Parathyroid adenoma (tissue), 2 donors: ENCODE results near the gene TRAPPC2L.
"Not testable (repeated sequence)": the region's sequence is repeated elsewhere in the genome, so short reads cannot be mapped to it uniquely, and the experiment has no call there.

ENCODE experiments used
- H2AFZ ChIP-seq: fragments of 300-600 bp; sonication (generic); one replicate; pipeline ENCODE4 v1.7.0; 2017; ENCODE audit warnings: antibody characterized with exemption, mild to moderate bottlenecking
- H3K27ac ChIP-seq: fragments of 300-600 bp; sonication (generic); one replicate; pipeline ENCODE4 v1.7.0; 2017
- H3K27me3 ChIP-seq: fragments of 300-600 bp; sonication (generic); one replicate; pipeline ENCODE4 v1.7.0; 2017; ENCODE audit warnings: low read length; ENCODE audit not compliant: control insufficient read depth, insufficient read depth
- H3K36me3 ChIP-seq: fragments of 300-600 bp; sonication (generic); one replicate; pipeline ENCODE4 v1.7.0; 2017; ENCODE audit warnings: low read length; ENCODE audit not compliant: control insufficient read depth, insufficient read depth
- H3K4me1 ChIP-seq: fragments of 300-600 bp; sonication (generic); one replicate; pipeline ENCODE4 v1.7.0; 2017; ENCODE audit warnings: control low read depth
- H3K4me2 ChIP-seq: fragments of 300-600 bp; sonication (generic); one replicate; pipeline ENCODE4 v1.7.0; 2017; ENCODE audit warnings: low read length
- H3K4me3 ChIP-seq: fragments of 300-600 bp; sonication (generic); one replicate; pipeline ENCODE4 v1.7.0; 2017; ENCODE audit warnings: low read depth, low read length
- H3K79me2 ChIP-seq: fragments of 300-600 bp; sonication (generic); one replicate; pipeline ENCODE4 v1.7.0; 2017; ENCODE audit warnings: control low read depth
- H3K9ac ChIP-seq: fragments of 300-600 bp; sonication (generic); one replicate; pipeline ENCODE4 v1.7.0; 2017; ENCODE audit warnings: mild to moderate bottlenecking
- H3K9me3 ChIP-seq: fragments of 300-600 bp; sonication (generic); one replicate; pipeline ENCODE4 v1.7.0; 2017; ENCODE audit warnings: low read length; ENCODE audit not compliant: control insufficient read depth
- CTCF ChIP-seq: fragments of 300-600 bp; sonication (generic); IDR thresholded peaks from one replicate; pipeline ENCODE4 v1.7.0; 2017; ENCODE audit warnings: antibody characterized with exemption, mild to moderate bottlenecking
- donor health status: primary hyperparathyroidism.

The TRAPPC2L gene

DNA sequence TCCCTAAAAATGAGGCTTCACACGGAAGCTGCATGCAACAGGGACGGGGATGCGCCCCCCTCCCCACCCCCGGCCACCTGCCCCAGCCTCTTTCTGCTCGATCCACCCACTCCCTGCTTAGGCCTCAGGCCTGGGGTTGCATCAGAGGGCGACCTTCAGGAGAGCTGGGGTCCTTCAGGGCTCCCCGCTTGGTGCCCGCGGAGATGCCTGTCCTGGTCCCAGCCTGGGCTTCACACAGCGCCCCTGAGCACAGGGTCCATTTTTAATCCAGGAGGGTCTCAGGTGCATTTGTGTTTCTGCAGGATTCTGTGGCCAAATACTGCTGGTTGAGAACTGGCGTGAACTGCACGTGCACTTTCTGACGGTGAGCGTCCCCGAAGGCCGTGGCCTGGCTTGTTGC is 37.8 kb upstream of the TRAPPC2L start:
- Histone ChIP-seq H3K36me3 (no peaks in the 10 kb centered on the region), H3K4me1 (no peaks in the 10 kb centered on the region), H3K79me2 (no peaks in the 10 kb centered on the region), H3K4me3 (no peak overlapping the region), H3K27me3 (no peaks in the 10 kb centered on the region), H2AFZ (no peak overlapping the region), H3K27ac (no peak overlapping the region), H3K9me3 (no peaks in the 10 kb centered on the region), H3K9ac (no peak overlapping the region), H3K4me2 (no peak overlapping the region)
- TF ChIP-seq CTCF, result no peak

DNA sequence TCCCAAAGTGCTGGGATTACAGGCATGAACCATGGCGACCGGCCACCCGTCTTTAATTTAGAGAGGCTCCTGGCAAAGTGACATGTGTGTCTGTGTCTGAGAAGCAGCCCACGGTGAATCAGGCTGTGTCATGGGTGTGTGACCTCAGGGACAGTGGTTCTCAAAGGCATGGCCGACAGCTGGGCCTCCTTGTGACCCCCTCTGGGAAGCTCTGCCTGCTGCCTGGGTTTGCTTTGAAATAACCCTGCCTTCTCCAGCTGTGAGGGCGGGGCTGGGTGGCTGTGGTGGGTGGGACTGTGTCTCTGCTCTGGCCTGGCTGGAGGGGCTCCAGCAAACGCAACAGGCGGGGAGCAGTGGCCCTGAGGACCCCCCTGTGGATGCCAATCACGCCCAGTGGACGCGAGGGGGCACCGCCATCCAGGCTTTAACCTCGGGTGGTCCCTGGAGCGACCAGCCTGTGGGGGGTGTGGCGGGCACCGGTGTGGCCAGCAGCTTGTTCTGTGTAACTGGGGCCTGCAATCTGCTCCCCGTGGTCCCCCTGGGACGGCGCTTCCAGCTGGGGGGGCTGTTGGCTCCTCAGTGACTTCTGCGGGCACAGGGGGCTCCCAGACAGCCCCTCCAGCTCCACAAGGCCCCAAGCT is 36.4 kb upstream of the TRAPPC2L start:
- no peak overlapping the region for H3K4me3 ChIP-seq
- no peak for TF ChIP-seq CTCF
- H3K4me1 ChIP-seq, result no peaks in the 10 kb centered on the region
- no peaks in the 10 kb centered on the region for H3K27me3 ChIP-seq
- no peak overlapping the region for H3K4me2 ChIP-seq
- H3K9ac ChIP-seq, result no peak overlapping the region
- H3K79me2 ChIP-seq, result no peaks in the 10 kb centered on the region
- H3K9me3 ChIP-seq, result no peaks in the 10 kb centered on the region
- H3K27ac ChIP-seq, result no peak overlapping the region
- H2AFZ ChIP-seq, result no peak overlapping the region
- H3K36me3 ChIP-seq, result no peaks in the 10 kb centered on the region

DNA sequence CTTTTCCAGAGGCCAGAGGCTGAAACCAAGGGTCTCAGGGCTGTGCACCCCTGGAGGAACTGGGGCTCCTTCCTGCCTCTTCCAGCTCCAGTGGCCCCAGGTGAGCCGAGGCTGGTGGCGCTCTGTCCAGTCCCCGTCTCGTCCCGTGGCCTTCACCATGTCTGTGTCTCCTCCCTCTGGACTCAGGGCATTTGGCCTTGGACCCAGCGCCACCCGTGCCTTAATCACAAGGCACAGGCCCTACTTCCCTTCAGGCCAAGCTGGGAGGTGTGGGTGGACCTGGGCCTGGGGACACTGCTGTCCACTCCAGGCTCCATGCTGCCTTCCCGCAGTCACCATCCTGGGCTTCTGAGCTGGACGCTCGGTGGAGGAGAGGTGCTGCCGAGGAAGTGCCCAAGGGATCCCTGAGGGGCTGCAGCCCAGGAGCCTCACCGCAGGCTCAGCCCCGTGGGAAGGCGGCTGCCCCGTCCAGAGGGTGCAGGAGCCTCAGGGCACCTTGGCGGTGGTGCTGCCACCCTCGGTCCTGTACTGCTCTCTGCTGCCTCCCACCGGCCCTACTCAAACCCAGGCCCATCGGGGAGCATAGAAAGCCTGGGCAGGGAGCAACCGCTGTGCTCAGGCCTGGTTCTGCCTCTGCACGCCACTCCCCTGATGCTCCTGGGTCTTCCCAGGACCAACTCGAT is 35.6 kb upstream of the TRAPPC2L start:
- Histone ChIP-seq H3K9ac (no peak overlapping the region), H3K4me3 (no peak overlapping the region), H3K4me2 (no peak overlapping the region), H3K36me3 (no peaks in the 10 kb centered on the region), H3K79me2 (no peaks in the 10 kb centered on the region), H3K4me1 (no peaks in the 10 kb centered on the region), H2AFZ (no peak overlapping the region), H3K27me3 (no peaks in the 10 kb centered on the region), H3K27ac (no peak overlapping the region), H3K9me3 (no peaks in the 10 kb centered on the region)
- no peak for TF ChIP-seq CTCF

DNA sequence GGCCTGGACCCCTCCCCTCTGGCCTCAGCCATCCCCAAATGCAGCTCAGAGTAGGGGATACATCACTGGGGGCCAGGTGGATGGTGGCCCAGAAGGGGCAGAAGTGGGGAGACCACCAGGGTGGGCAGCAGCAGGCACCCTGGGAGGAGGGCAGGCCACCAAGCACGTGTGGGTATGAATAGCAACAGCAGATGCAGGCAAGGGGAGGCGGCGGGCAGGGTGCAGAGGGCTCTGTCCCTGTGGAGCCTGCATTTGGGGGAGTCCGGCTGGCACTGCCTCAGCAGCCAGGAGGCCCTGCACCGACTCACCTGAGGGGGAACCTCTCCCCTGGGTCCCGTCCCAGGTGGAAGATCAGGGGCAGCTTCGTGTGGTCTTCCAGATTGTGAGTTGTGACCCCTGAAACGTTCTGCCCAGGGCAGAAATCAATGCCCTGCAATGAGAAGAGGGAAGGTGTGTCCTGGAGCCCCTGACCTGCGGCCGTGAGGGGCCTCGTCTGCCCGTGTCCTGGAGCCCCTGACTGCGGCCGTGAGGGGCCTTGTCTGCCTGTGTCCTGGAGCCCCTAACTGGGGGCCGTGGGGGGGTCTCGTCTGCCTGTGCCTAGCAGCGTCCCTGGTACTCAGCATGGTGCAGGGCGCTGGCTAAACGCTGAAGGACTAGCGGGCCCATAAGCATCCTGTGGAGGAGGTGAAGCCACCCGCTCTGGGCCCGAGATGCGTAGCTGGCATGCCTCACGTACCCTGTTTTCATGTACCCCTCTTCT is 34.5 kb upstream of the TRAPPC2L start:
- no peaks in the 10 kb centered on the region for H3K79me2 ChIP-seq
- no peaks in the 10 kb centered on the region for H3K4me1 ChIP-seq
- no peak overlapping the region for H3K4me3 ChIP-seq
- H3K27ac ChIP-seq, result no peak overlapping the region
- H3K9ac ChIP-seq, result no peak overlapping the region
- TF ChIP-seq CTCF, result no peak
- H3K27me3 ChIP-seq, result no peaks in the 10 kb centered on the region
- H3K36me3 ChIP-seq, result no peaks in the 10 kb centered on the region
- H2AFZ ChIP-seq, result no peak overlapping the region
- no peak overlapping the region for H3K4me2 ChIP-seq
- H3K9me3 ChIP-seq, result no peaks in the 10 kb centered on the region

DNA sequence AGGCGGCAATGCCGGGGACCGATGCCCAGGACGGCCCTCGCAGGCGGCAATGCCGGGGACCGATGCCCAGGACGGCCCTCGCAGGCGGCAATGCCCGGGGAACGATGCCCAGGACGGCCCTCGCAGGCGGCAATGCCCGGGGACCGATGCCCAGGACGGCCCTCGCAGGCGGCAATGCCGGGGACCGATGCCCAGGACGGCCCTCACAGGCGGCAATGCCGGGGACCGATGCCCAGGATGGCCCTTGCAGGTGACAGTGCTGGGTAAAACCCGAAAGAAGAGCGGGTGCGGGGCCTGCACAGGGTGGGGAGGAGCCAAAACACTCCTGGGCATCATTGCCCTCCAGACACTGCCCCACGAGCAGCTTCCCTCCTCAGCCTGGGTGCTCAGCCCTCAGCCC is 33.3 kb upstream of the TRAPPC2L start:
- not testable (repeated sequence) for H3K36me3 ChIP-seq, H3K27ac ChIP-seq, H3K79me2 ChIP-seq, H2AFZ ChIP-seq, H3K4me2 ChIP-seq, H3K9me3 ChIP-seq, H3K4me3 ChIP-seq, H3K4me1 ChIP-seq, H3K27me3 ChIP-seq, H3K9ac ChIP-seq
